Type B pancreatic cell (in vitro differentiated cells): ENCODE measurements around the gene ASCC2. TPM values are rescaled to one million over a fixed set of nuclear protein-coding genes. Genes with fewer than 3 reads are reported as not detected.

Source experiments
- DNase-seq: peaks from one replicate; pipeline ENCODE4 v3.0.0; 2021; ENCODE audit warnings: mixed read lengths; ENCODE audit not compliant: unreplicated experiment; ENCODE audit errors: extremely low spot score
- H3K27ac Mint-ChIP-seq: 2 replicates; pipeline ENCODE4 v1.8.0; 2021; ENCODE audit warnings: mild to moderate bottlenecking, mixed read lengths
- H3K27me3 Mint-ChIP-seq: 2 replicates; pipeline ENCODE4 v1.8.0; 2021; ENCODE audit warnings: mixed read lengths
- H3K36me3 Mint-ChIP-seq: 2 replicates; pipeline ENCODE4 v1.8.0; 2021; ENCODE audit warnings: mixed read lengths
- H3K4me1 Mint-ChIP-seq: one replicate; pipeline ENCODE4 v1.8.0; 2021; ENCODE audit warnings: mixed read lengths; ENCODE audit not compliant: unreplicated experiment
- H3K4me3 Mint-ChIP-seq: 2 replicates; pipeline ENCODE4 v1.8.0; 2021; ENCODE audit warnings: mild to moderate bottlenecking, mixed read lengths
- H3K9me3 Mint-ChIP-seq: 2 replicates; pipeline ENCODE4 v1.8.0; 2021; ENCODE audit warnings: mixed read lengths
- CTCF ChIP-seq: fragments of 200-600 bp; sonication (generic); conservative IDR thresholded peaks from 2 replicates; pipeline ENCODE4 v1.5.0; 2021; ENCODE audit warnings: antibody characterized with exemption, mild to moderate bottlenecking
- total RNA-seq: library from RNA; stranded (reverse); gene quantifications from 2 replicates; pipeline ENCODE4 v1.2.1, GENCODE V29; 2021; ENCODE audit warnings: low replicate concordance

Gene ASCC2
- total RNA-seq, 1 donor from 2014 or later: 47.6 TPM

DNA sequence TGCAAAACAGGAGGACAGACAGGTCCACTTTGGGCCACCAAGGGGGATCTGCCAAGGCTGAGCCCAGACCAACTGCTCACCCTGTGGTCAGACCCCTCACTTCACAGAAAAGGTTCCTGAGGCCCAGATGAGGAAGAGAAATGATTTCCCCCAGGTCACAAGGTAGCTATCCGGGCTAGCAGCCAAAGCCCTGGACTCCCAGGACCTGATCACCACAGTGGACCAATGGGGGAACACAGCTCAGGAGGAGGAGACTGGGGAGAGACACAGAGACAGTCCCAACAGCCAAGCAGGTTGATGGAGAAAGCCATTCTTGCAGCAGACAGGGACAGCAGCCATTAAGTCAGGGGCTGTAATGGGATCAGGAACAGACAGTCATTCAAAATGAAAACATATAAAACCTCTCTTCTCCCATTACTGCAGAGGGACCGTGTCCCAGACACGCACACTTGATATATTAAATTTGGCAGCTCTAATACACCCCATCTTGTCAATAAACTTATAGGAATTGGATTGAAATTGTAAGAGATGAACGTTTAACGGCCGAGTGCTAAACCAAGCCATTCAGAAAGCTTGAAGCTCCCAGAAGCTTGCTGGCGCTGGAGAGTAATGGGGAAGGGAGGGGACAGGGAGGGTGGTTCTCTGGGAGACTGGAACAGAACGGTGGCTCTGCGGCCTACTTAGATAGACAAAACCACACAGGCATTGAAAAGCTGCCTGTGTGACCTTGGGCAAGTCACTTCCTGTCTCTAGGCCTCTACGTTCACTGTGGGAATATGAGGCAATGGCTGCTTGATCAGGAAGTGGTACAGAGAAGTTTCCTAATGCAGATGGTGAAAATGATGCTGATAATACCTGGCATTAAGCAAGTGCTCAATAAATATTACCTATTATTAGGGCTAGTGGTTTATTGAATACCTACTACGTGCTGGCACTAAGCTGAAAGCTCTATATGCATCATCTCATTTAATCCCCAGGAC, 87.2 kb downstream of the ASCC2 start:
- H3K27me3 Mint-ChIP-seq: no peaks in the 10 kb centered on the region
- no peaks in the 10 kb centered on the region for H3K4me1 Mint-ChIP-seq
- H3K36me3 Mint-ChIP-seq: peaks cover 4% of the 10 kb centered on the region
- no peak overlapping the region for H3K4me3 Mint-ChIP-seq
- no peak overlapping the region for H3K27ac Mint-ChIP-seq
- no peaks in the 10 kb centered on the region for H3K9me3 Mint-ChIP-seq
- TF ChIP-seq CTCF: no peak
- no peak for DNase-seq

- TF ChIP-seq CTCF: no peak
- no peak overlapping the region for H3K27ac Mint-ChIP-seq
- H3K27me3 Mint-ChIP-seq: no peaks in the 10 kb centered on the region
- no peaks in the 10 kb centered on the region for H3K4me1 Mint-ChIP-seq
- DNase-seq: no peak
- peaks cover 8% of the 10 kb centered on the region for H3K36me3 Mint-ChIP-seq
- H3K4me3 Mint-ChIP-seq: no peak overlapping the region
- H3K9me3 Mint-ChIP-seq: no peaks in the 10 kb centered on the region
These were observed 88.0 kb downstream of the ASCC2 start for GRCh38 chr22:29750029-29750428.

DNA sequence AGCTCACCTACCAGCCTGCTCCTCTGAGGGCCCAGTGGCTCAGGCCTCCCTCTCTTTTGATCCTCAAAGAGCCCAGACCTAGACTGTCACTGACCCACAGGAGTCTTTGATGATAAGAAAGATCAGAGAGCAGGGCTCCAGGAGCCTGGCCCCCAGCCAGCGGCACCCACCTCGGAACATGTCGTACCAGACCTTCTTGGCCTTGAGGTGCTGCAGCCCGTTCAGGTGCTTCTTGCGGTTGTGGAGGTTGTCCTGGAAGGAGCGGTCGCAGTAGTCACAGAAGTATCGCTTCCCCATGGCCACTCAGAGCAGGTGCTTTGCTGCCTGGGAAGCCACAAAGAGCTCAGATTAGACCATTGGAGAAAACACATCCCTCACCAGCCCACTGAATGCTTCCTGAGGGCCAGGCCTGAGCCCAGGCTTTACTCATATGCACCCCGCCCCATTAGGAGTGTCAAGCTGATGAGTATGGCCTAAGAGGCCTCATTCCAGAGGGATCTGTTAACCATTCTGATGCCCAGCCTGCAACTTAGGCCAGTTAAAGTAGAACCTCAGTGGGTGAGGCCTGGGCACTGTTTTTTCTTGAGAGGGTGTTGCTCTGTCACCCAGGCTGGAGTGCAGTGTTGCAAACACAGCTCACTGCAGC, 89.7 kb downstream of the ASCC2 start:
- TF ChIP-seq CTCF: no peak
- H3K9me3 Mint-ChIP-seq: no peaks in the 10 kb centered on the region
- H3K36me3 Mint-ChIP-seq: peaks cover 11% of the 10 kb centered on the region
- no peaks in the 10 kb centered on the region for H3K4me1 Mint-ChIP-seq
- H3K4me3 Mint-ChIP-seq: no peak overlapping the region
- DNase-seq: no peak
- H3K27me3 Mint-ChIP-seq: no peaks in the 10 kb centered on the region
- no peak overlapping the region for H3K27ac Mint-ChIP-seq

DNA sequence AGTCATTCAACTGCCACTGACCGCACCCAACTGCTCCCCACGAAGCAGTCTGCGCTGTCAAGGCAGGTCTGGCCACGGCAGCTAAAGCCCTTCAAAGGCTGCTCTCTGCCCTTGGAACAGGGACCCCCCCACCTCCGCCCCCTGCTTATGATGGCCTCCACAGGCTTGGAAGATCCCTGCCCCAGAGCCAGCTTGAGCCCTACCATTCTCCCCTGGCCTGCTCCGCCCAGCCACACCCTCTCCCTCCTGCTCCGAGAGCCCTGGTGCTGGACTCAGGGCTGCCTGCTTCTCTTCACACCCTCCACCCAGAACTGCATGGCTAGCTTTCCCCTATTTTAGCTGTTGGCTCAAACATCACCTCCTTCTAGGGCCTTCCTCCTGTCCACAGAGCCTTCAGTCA, 90.2 kb downstream of the ASCC2 start:
- H3K4me1 Mint-ChIP-seq: no peaks in the 10 kb centered on the region
- H3K27ac Mint-ChIP-seq: no peak overlapping the region
- no peak overlapping the region for H3K4me3 Mint-ChIP-seq
- H3K27me3 Mint-ChIP-seq: no peaks in the 10 kb centered on the region
- H3K9me3 Mint-ChIP-seq: no peaks in the 10 kb centered on the region
- no peak for TF ChIP-seq CTCF
- no peak for DNase-seq
- peaks cover 11% of the 10 kb centered on the region for H3K36me3 Mint-ChIP-seq

DNA sequence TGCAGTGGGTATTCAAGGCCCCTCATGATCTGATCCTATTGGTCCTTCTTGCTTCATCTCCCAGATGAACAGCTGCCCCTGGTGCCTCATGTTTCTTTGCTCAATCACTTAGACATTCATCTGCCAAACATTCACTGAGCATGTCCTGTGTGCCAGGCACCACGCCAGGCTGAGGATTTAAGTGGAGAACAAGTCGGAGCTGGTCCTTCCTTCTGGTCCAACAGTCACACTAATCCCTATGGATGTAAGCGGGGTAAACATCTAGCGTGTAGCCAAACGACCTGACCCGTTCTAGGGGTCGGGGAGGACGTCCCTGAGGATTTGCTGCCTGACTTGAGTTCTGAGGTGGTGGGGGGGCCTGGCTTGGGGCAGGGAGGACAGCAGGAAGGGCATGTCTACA, 93.2 kb downstream of the ASCC2 start:
- Mint-ChIP-seq H3K9me3 (no peaks in the 10 kb centered on the region), H3K4me1 (no peaks in the 10 kb centered on the region), H3K27me3 (no peaks in the 10 kb centered on the region), H3K4me3 (no peak overlapping the region), H3K36me3 (peaks cover 11% of the 10 kb centered on the region), H3K27ac (no peak overlapping the region)
- no peak for DNase-seq
- TF ChIP-seq CTCF: no peak
